ENCODE results near the gene ADIPOR1.

GRCh38 chr1:202926581-202927491 is 31.3 kb downstream of the ADIPOR1 start, which contains the start of gene KLHL12:
- TF ChIP-seq POLR2AphosphoS5 (IDR thresholded peaks at IDR 0.05; ENCODE audit: low read depth, low read length) (peak; percentile 85), POLR2A (IDR thresholded peaks at IDR 0.05; ENCODE audit: low read depth, low read length) (peak; percentile 87), SPI1 (IDR thresholded peaks at IDR 0.05; ENCODE audit: low read depth, low read length) (no peak), TAF1 (IDR thresholded peaks at IDR 0.05; ENCODE audit: low read depth, low read length) (peak; percentile 71), PAX5 (IDR thresholded peaks at IDR 0.05; ENCODE audit: insufficient read depth, low read length, severe bottlenecking) (no peak)
